ENCODE measurements around the gene ADAM12. TPM values are rescaled to one million over a fixed set of nuclear protein-coding genes. Genes with fewer than 3 reads are reported as not detected.

The ADAM12 gene
- total and polyA plus RNA-seq, 2 experiments from 2014 or later = 0.13 to 0.87 TPM

DNA sequence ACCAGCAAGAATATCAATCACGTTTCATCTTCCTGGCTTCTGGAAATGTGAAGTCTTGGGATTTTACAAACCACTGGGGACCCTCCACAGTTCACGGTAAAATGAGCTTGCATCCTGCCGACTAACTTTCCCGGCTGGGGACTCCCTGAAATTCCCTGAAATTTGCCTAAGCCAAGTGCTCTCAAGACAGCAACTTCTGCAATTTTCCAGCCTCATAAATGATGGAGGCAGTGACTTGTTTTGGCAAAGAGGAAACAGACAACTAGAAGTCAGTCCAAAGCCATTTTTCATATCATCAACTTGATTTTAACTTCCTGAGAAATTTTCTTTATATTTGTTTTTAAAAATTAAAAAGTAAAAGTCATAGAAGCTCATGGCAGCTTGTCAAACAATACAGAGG is 279.6 kb downstream of the ADAM12 start:
- H3F3A ChIP-seq (replicated peaks; ENCODE audit: low read depth) = no peaks in the 10 kb centered on the region
- no peaks in the 10 kb centered on the region for H3K27me3 ChIP-seq (ENCODE audit: insufficient read depth)
- Mint-ChIP-seq H3K36me3 (ENCODE audit: low read depth) (no peaks in the 10 kb centered on the region), H3K4me3 (no peak overlapping the region), H3K27me3 (ENCODE audit: insufficient read depth, low read depth, poor library complexity) (peaks cover 8% of the 10 kb centered on the region), H3K27ac (no peak overlapping the region), H3K9me3 (no peaks in the 10 kb centered on the region; the same call in 2 of the 3 replicates), H3K4me1 (peaks cover 3% of the 10 kb centered on the region; the same call in 1 of the 3 replicates)
- no peaks in the 10 kb centered on the region for H4K20me1 ChIP-seq (replicated peaks; ENCODE audit: insufficient read depth)
- no peak overlapping the region for H2AFZ ChIP-seq
- H3K36me3 ChIP-seq (ENCODE audit: insufficient read depth) = no peaks in the 10 kb centered on the region
- no peak overlapping the region for H3K4me3 ChIP-seq
- no peak for ATAC-seq
- DNase-seq (ENCODE audit: low spot score) = no peak
- no peak for TF ChIP-seq NANOG (IDR thresholded peaks at IDR 0.05; ENCODE audit: borderline replicate concordance)
- TF ChIP-seq POLR2AphosphoS5 (IDR thresholded peaks at IDR 0.05; ENCODE audit: low read depth) = no peak
- TF ChIP-seq, protein P1, sequence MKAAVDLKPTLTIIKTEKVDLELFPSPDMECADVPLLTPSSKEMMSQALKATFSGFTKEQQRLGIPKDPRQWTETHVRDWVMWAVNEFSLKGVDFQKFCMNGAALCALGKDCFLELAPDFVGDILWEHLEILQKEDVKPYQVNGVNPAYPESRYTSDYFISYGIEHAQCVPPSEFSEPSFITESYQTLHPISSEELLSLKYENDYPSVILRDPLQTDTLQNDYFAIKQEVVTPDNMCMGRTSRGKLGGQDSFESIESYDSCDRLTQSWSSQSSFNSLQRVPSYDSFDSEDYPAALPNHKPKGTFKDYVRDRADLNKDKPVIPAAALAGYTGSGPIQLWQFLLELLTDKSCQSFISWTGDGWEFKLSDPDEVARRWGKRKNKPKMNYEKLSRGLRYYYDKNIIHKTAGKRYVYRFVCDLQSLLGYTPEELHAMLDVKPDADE (IDR thresholded peaks at IDR 0.05) = no peak
- no peak for TF ChIP-seq ZNF114 (CRISPR knock-in tag; IDR thresholded peaks at IDR 0.05)
- TF ChIP-seq REST (IDR thresholded peaks at IDR 0.05; ENCODE audit: unreplicated experiment) = no peak
- no peak for TF ChIP-seq CREB1 (CRISPR knock-in tag; IDR thresholded peaks at IDR 0.05; ENCODE audit: low read depth)
- TF ChIP-seq ZNF462 (CRISPR knock-in tag; IDR thresholded peaks at IDR 0.05) = no peak
- no peak for TF ChIP-seq EZH2 (IDR thresholded peaks at IDR 0.05; ENCODE audit: low read depth, unreplicated experiment)
- no peak for TF ChIP-seq JUNB (IDR thresholded peaks at IDR 0.05; ENCODE audit: unreplicated experiment)
- no peak for TF ChIP-seq STAT1 (IDR thresholded peaks at IDR 0.05; ENCODE audit: unreplicated experiment)
- H3K27ac ChIP-seq (ENCODE audit: low read depth) = no peak overlapping the region
- no peaks in the 10 kb centered on the region for H3K4me1 ChIP-seq (ENCODE audit: insufficient read depth)
- H3K9me2 ChIP-seq (ENCODE audit: insufficient read depth) = 0 out of 2 replicates have a peak, but pooled peaks cover 3% of the 10 kb centered on the region
- H3K79me2 ChIP-seq (replicated peaks; ENCODE audit: insufficient read depth) = no peaks in the 10 kb centered on the region
- no peak overlapping the region for H3K4me2 ChIP-seq
